ENCODE data around the gene MAP3K2. TPM values are rescaled to one million over a fixed set of nuclear protein-coding genes. Genes with fewer than 3 reads are reported as not detected.

Gene MAP3K2
- total RNA-seq, 1 donor from 2014 or later = 47.6 TPM

DNA sequence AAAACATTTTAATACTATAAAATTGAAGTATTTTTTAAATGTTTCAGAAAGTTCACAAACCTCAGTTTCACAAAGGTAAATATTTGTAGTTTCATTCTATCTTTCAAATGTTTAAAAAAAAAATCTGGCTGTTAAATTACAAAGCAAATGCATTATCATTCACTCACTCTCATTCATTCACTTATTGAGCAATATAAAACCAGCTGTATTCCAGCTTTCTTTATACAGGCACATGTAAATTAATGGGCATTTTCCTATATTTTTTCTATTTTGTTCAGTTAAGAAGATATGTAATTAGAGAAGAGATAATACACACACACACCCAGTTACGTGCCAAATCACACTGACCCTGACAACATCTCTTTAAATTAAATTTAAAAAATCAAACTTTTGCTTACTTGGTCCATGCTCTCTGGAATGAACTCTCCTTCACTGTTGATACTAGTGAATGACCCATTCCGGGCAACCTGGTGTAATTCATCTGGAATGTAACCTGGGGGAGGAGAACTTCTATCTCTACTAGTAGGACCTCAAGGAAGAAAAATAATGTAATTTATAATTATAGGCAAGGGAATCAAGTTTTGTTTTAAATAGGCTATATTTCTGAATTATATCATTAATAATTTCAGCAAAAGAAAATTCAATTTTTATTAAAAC lies 61.4 kb downstream of the MAP3K2 start:
- no peaks in the 10 kb centered on the region for H3K4me1 Mint-ChIP-seq

DNA sequence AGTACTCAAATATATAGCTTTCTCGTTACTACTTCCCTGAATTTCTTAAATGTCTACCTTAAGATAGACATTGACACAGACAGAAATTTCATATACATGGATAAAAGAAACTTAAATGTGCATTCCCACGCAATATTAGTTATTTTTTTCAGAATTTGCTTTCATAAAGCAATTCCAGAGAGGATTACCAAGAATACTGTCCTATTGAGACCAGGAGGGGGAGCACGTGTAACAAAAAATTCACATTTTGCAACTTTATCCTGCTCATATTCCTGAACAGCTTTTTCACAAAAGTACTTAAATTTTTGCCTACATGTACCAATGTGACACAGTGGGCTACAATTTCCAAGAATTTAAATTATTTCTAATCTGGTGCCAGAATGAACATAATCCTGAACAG lies 63.1 kb downstream of the MAP3K2 start:
- Mint-ChIP-seq H3K4me1 (no peaks in the 10 kb centered on the region), H3K36me3 (peaks cover 33% of the 10 kb centered on the region), H3K27me3 (ENCODE audit: low read depth) (no peaks in the 10 kb centered on the region), H3K27ac (no peak overlapping the region), H3K4me3 (no peak overlapping the region), H3K9me3 (peaks cover 8% of the 10 kb centered on the region)
- TF ChIP-seq, protein P1, sequence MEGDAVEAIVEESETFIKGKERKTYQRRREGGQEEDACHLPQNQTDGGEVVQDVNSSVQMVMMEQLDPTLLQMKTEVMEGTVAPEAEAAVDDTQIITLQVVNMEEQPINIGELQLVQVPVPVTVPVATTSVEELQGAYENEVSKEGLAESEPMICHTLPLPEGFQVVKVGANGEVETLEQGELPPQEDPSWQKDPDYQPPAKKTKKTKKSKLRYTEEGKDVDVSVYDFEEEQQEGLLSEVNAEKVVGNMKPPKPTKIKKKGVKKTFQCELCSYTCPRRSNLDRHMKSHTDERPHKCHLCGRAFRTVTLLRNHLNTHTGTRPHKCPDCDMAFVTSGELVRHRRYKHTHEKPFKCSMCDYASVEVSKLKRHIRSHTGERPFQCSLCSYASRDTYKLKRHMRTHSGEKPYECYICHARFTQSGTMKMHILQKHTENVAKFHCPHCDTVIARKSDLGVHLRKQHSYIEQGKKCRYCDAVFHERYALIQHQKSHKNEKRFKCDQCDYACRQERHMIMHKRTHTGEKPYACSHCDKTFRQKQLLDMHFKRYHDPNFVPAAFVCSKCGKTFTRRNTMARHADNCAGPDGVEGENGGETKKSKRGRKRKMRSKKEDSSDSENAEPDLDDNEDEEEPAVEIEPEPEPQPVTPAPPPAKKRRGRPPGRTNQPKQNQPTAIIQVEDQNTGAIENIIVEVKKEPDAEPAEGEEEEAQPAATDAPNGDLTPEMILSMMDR (IDR thresholded peaks at IDR 0.05; ENCODE audit: unreplicated experiment) = peak; percentile 78
- DNase-seq (ENCODE audit: low spot score in 2 of 2, unreplicated experiment in 2 of 2) = no peak

More for the DNA sequence above, 61.4 kb downstream of the MAP3K2 start:
- Mint-ChIP-seq H3K36me3 (peaks cover 21% of the 10 kb centered on the region), H3K4me3 (no peak overlapping the region), H3K9me3 (no peaks in the 10 kb centered on the region), H3K27ac (no peak overlapping the region), H3K27me3 (ENCODE audit: low read depth) (no peaks in the 10 kb centered on the region)
- TF ChIP-seq, protein P1 (IDR thresholded peaks at IDR 0.05; ENCODE audit: unreplicated experiment) = no peak
- DNase-seq (ENCODE audit: low spot score in 2 of 2, unreplicated experiment in 2 of 2) = no peak

DNA sequence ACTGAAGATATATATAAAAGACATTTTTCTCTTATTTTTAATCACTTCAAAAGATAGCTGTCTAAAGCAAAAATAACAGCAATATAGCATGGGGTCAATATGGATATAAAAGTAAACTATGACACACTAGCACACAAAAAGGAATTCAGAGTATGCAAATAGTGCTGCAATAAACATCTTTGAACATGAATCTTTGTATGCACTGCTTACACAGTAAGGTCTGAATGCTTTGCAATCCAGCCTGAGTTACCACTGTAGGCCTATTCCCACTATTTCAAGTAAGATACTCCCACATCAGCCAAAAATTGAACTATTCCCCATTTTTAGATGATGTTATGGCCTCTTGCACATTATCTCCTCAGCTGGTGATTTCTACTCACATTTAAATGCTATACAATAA lies 66.5 kb downstream of the MAP3K2 start:
- H3K9me3 Mint-ChIP-seq = peaks cover 8% of the 10 kb centered on the region
- TF ChIP-seq, protein P1 (IDR thresholded peaks at IDR 0.05; ENCODE audit: unreplicated experiment) = no peak
- H3K27me3 Mint-ChIP-seq (ENCODE audit: low read depth) = no peaks in the 10 kb centered on the region

DNA sequence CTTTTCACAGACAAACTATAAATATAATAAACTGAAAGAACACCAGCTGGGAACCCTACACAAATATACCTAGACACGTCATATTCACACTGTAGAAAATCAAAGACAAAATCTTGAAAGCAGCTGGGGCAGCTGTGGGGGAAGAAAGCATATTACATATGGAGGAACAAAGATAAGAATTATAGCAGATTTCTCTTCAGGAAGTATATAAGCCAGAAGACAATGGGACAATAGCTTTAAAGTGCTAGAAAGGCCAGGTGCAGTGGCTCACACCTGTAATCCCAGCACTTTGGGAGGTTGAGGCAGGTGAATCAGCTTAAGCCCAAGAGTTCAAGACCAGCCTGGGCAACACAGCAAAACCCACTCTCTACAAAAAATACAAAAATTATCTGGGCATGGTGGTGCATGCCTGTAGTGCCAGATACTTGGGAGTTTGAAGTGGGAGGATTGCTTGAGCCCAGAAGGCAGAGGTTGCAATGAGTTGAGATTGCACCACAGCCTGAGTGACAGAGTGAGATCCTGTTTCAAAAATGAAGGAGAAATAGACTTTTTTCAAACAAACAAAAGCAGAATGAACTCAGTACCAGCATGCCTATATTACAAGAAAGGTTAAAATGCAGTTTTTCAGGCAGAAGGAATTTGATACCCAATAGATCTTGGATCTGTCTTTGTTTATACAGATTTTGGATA lies 67.0 kb downstream of the MAP3K2 start:
- Mint-ChIP-seq H3K9me3 (peaks cover 8% of the 10 kb centered on the region), H3K4me3 (no peak overlapping the region), H3K36me3 (peaks cover 41% of the 10 kb centered on the region), H3K4me1 (no peaks in the 10 kb centered on the region), H3K27ac (no peak overlapping the region), H3K27me3 (ENCODE audit: low read depth) (no peaks in the 10 kb centered on the region)
- no peak for DNase-seq (ENCODE audit: low spot score in 2 of 2, unreplicated experiment in 2 of 2)
- TF ChIP-seq, protein P1 (IDR thresholded peaks at IDR 0.05; ENCODE audit: unreplicated experiment) = no peak

More for the DNA sequence above, 66.5 kb downstream of the MAP3K2 start:
- Mint-ChIP-seq H3K4me1 (no peaks in the 10 kb centered on the region), H3K27ac (no peak overlapping the region), H3K36me3 (peaks cover 41% of the 10 kb centered on the region), H3K4me3 (no peak overlapping the region)
- no peak for DNase-seq (ENCODE audit: low spot score in 2 of 2, unreplicated experiment in 2 of 2)

DNA sequence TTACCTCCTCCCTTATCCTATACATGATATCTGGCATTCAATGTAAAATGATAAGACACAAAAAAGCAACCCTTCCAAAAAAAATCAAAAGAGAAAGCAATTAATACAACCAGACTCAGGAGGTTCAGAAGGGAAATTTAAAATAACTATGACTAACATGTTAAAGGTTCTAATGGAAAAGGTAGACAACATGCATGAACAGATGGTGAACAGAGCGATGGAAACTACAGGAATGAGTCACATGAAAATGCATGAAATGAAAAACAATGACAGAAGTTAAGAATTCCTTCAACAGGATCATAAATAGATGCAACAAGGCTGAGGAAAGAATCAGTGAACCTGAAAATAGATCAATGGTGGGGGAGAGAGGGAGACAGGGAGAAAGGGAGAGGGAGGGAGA lies 67.7 kb downstream of the MAP3K2 start:
- peaks cover 8% of the 10 kb centered on the region for H3K9me3 Mint-ChIP-seq
- peaks cover 45% of the 10 kb centered on the region for H3K36me3 Mint-ChIP-seq

More for the DNA sequence above, 67.7 kb downstream of the MAP3K2 start:
- no peak for DNase-seq (ENCODE audit: low spot score in 2 of 2, unreplicated experiment in 2 of 2)
- Mint-ChIP-seq H3K4me1 (no peaks in the 10 kb centered on the region), H3K27ac (no peak overlapping the region), H3K4me3 (no peak overlapping the region), H3K27me3 (ENCODE audit: low read depth) (no peaks in the 10 kb centered on the region)
- TF ChIP-seq, protein P1 (IDR thresholded peaks at IDR 0.05; ENCODE audit: unreplicated experiment) = no peak
